A549 (cell line): ENCODE measurements around the gene NDUFA13. TPM values are rescaled to one million over a fixed set of nuclear protein-coding genes. Genes with fewer than 3 reads are reported as not detected.

Source experiments
- ATAC-seq, 2 experiments: fragments of 200-7000 bp in 1 of 2; fragments of >200 bp in 1 of 2; cut with Nextera tagmentation in 1 of 2; cut with Tn5 transposase in 1 of 2; 3 replicates each; pipeline versions ENCODE4 v1.8.0 to v1.9.1; 2018 to 2020; ENCODE audit warnings: mild to moderate bottlenecking in 1 of 2, moderate library complexity in 1 of 2
- CTCF ChIA-PET: fragments of 300-600 bp; sonication (Branson Sonifier 250); formaldehyde crosslinking; extraction: SDS; loops from one replicate; lab custom pipeline; 2021; ENCODE audit warnings: antibody characterized with exemption, inconsistent platforms; lab: Yijun Ruan, JAX
- POLR2A ChIA-PET: fragments of 350-600 bp; formaldehyde crosslinking; extraction: SDS; loops from one replicate; lab custom pipeline; 2021; ENCODE audit warnings: antibody characterized with exemption, inconsistent platforms; lab: Yijun Ruan, JAX
- DNase-seq, 2 experiments: peaks; one replicate each; pipeline versions ENCODE4 v3.0.0 to v3.0.0-alpha.2; 2011 to 2016; ENCODE audit warnings: low read depth in 1 of 2, low spot score in 1 of 2
- FAIRE-seq: peaks from 2 replicates; lab custom pipeline; 2011; peaks lifted over from hg19 to GRCh38; lab: Jason Lieb, UNC
- H3K27ac ChIP-seq, 2 experiments: fragments of >200 bp; sonication (Bioruptor Twin); formaldehyde crosslinking; 3 replicates each; pipeline ENCODE4 v1.5.1; 2016 to 2017
- H3K4me1 ChIP-seq: fragments of >200 bp; sonication (Bioruptor Twin); formaldehyde crosslinking; 3 replicates; pipeline ENCODE4 v1.6.1; 2016
- H3K4me2 ChIP-seq: fragments of >200 bp; sonication (Bioruptor Twin); formaldehyde crosslinking; 3 replicates; pipeline ENCODE4 v1.6.1; 2016
- H3K4me3 ChIP-seq: fragments of >200 bp; sonication (Bioruptor Twin); formaldehyde crosslinking; 3 replicates; pipeline ENCODE4 v1.5.1; 2016
- H3K9me3 ChIP-seq: fragments of >200 bp; sonication (Bioruptor Twin); formaldehyde crosslinking; 3 replicates; pipeline ENCODE4 v1.6.1; 2016
- ATOH8 ChIP-seq: fragments of 250-450 bp; sonication (Bioruptor Pico); IDR thresholded peaks from 2 replicates; pipeline ENCODE4 v1.5.0; 2020; ENCODE audit warnings: low read depth, mild to moderate bottlenecking, moderate library complexity
- BHLHE40 ChIP-seq: IDR thresholded peaks from 2 replicates; pipeline ENCODE4 v1.6.1; 2012; ENCODE audit warnings: low read depth, low read length, inconsistent platforms
- CBX8 ChIP-seq: fragments of 200-600 bp; sonication (generic); IDR thresholded peaks from 2 replicates; pipeline ENCODE4 v1.6.1; 2016
- EP300 ChIP-seq, 2 experiments: fragments of >200 bp; sonication (Bioruptor Twin); formaldehyde crosslinking; IDR thresholded peaks; 2 replicates in 1 of 2; 3 replicates in 1 of 2; pipeline ENCODE4 v1.6.1; 2016 to 2017
- FOSB ChIP-seq: fragments of 250-450 bp; sonication (Bioruptor Pico); IDR thresholded peaks from 2 replicates; pipeline ENCODE4 v1.5.0; 2020; ENCODE audit warnings: mild to moderate bottlenecking, moderate library complexity
- FOXS1 ChIP-seq: fragments of 250-450 bp; sonication (Bioruptor Pico); IDR thresholded peaks from 2 replicates; pipeline ENCODE4 v1.5.0; 2020; ENCODE audit warnings: mild to moderate bottlenecking, moderate library complexity
- HES2 ChIP-seq: fragments of >200 bp; sonication (Bioruptor Twin); formaldehyde crosslinking; IDR thresholded peaks from 2 replicates; pipeline ENCODE4 v1.6.1; 2016
- HMGXB4 ChIP-seq: fragments of 250-450 bp; sonication (Bioruptor Pico); IDR thresholded peaks from 2 replicates; pipeline ENCODE4 v1.5.0; 2021; ENCODE audit warnings: mild to moderate bottlenecking, moderate library complexity, borderline replicate concordance
- KDM1A ChIP-seq: fragments of 200-600 bp; sonication (generic); IDR thresholded peaks from 2 replicates; pipeline ENCODE4 v1.6.1; 2016; ENCODE audit warnings: low read depth, mild to moderate bottlenecking
- MYC ChIP-seq: IDR thresholded peaks from 2 replicates; pipeline ENCODE4 v1.6.1; 2012; ENCODE audit warnings: mild to moderate bottlenecking, inconsistent platforms, low read length, improper control_type of control experiment, borderline replicate concordance
- NFE2L2 ChIP-seq: fragments of 150-350 bp; conservative IDR thresholded peaks from 2 replicates; pipeline ENCODE4 v1.6.1; 2014; ENCODE audit warnings: low read length
- POLR2AphosphoS2 ChIP-seq: conservative IDR thresholded peaks from 2 replicates; pipeline ENCODE4 v1.6.1; 2012; ENCODE audit warnings: low read length, improper control_type of control experiment, inconsistent platforms
- RAD21 ChIP-seq, 2 experiments: fragments of >200 bp in 1 of 2; sonication (Bioruptor Twin) in 1 of 2; formaldehyde crosslinking in 1 of 2; IDR thresholded peaks in 1 of 2; conservative IDR thresholded peaks in 1 of 2; 2 replicates in 1 of 2; 3 replicates in 1 of 2; pipeline ENCODE4 v1.6.1; 2012 to 2018; ENCODE audit warnings: inconsistent platforms in 1 of 2
- RARB ChIP-seq: fragments of 250-450 bp; sonication (Bioruptor Pico); IDR thresholded peaks from 2 replicates; pipeline ENCODE4 v1.8.0; 2021; ENCODE audit warnings: mild to moderate bottlenecking, moderate library complexity
- RNF2 ChIP-seq: fragments of 200-600 bp; sonication (generic); IDR thresholded peaks from 2 replicates; pipeline ENCODE4 v1.6.1; 2016; ENCODE audit warnings: low read depth, mild to moderate bottlenecking, antibody characterized with exemption, moderate library complexity, borderline replicate concordance
- ZNF302 ChIP-seq: fragments of 250-450 bp; sonication (Bioruptor Pico); IDR thresholded peaks from 2 replicates; pipeline ENCODE4 v1.9.0; 2021; ENCODE audit warnings: inconsistent platforms, mild to moderate bottlenecking, moderate library complexity
- WGBS: methylation state at CpG from one replicate; pipeline ENCODE4 v1.1.6; 2017; ENCODE audit errors: missing lambda C conversion rate; 5-methylcytosine and 5-hydroxymethylcytosine counted together
- polyA plus RNA-seq, 4 experiments: library from polyadenylated mRNA; depleted of rRNA in 3 of 4; stranded (reverse); fragments of >200 nt; fragmentation: RNase III in 1 of 4; extraction: RNeasy Plus Mini Kit Qiagen cat#74134 plus additional on column Dnase treatment in 1 of 4; gene quantifications; 2 replicates in 3 of 4; 3 replicates in 1 of 4; pipeline ENCODE4 v1.2.3, GENCODE V29; 2011 to 2017

NDUFA13 gene
- polyA plus RNA-seq, 2 of the 4 experiments (the other 2 are of a cell fraction): 197 to 253 TPM

- ChIA-PET CTCF (interaction anchor here (0.6 to 2.9 kb wide), 5 partner anchors 9 to 169 kb away, joined by 3 to 14 read pairs (median 4); partner anchors contain the start of gene GMIP), POLR2A (no interaction called here)
- Histone ChIP-seq H3K4me3 (no peak overlapping the region), H3K9me3 (no peaks in the 10 kb centered on the region), H3K4me2 (no peak overlapping the region), H3K4me1 (peaks cover 9% of the 10 kb centered on the region), H3K27ac (no peak overlapping the region)
- TF ChIP-seq RNF2 (no peak), POLR2AphosphoS2 (no peak), FOXS1 (CRISPR knock-in tag) (no peak), ATOH8 (no peak), RAD21 (conservative IDR thresholded peaks at IDR 0.05 in 1 of 2, IDR thresholded peaks at IDR 0.05 in 1 of 2) (no peak), ZNF302 (CRISPR knock-in tag) (no peak), KDM1A (no peak), FOSB (CRISPR knock-in tag) (no peak), HMGXB4 (CRISPR knock-in tag) (no peak), NFE2L2 (no peak), EP300 (IDR thresholded peaks at IDR 0.05) (no peak), BHLHE40 (no peak), HES2 (no peak), CBX8 (no peak), RARB (CRISPR knock-in tag) (no peak)
- ATAC-seq (no peak), DNase-seq (no peak), FAIRE-seq (no peak)
- WGBS: 90% methylated on average over 16 of the region's 21 CpGs
Observed at GRCh38 chr19:19475015-19475765, 40.8 kb upstream of the NDUFA13 start.

- ATAC-seq (peak; percentile 62 to 87; a peak in 5 of 6 replicates), DNase-seq (peak; percentile 21 to 44)
- ChIA-PET CTCF (interaction anchor here (0.6 to 2.9 kb wide), 7 partner anchors 8 to 168 kb away, joined by 3 to 14 read pairs (median 3); partner anchors contain the start of gene GMIP), POLR2A (no interaction called here)
- H3K27ac ChIP-seq: no peak overlapping the region
- H3K4me2 ChIP-seq: no peak overlapping the region
- TF ChIP-seq MYC (no peak), RAD21 (conservative IDR thresholded peaks at IDR 0.05 in 1 of 2, IDR thresholded peaks at IDR 0.05 in 1 of 2) (peak in 1 of 2 experiments; percentile 37; a peak in 2 of 5 replicates)
- TF ChIP-seq, all 56 proteins: peak for 1
- FAIRE-seq: no peak
- WGBS: 74% methylated on average over 17 of the region's 19 CpGs
- Histone ChIP-seq H3K9me3 (no peaks in the 10 kb centered on the region), H3K4me3 (no peak overlapping the region), H3K4me1 (peaks cover 9% of the 10 kb centered on the region)
Observed at GRCh38 chr19:19475849-19476828, 39.9 kb upstream of the NDUFA13 start.
